ENCODE measurements around the gene RAD51B.

The RAD51B gene

GRCh38 chr14:68580096-68580645, 760.6 kb downstream of the RAD51B start:
- TF ChIP-seq CTCF (IDR thresholded peaks at IDR 0.05; ENCODE audit: low read depth, low read length): no peak
- DNase-seq (ENCODE audit: low read depth, low spot score): no peak
- in situ Hi-C loops (cut with HindIII; ENCODE audit: low sequenced_read_pairs): no loop called here
- H3K4me3 ChIP-seq (ENCODE audit: low read depth, low read length): no peak overlapping the region

- in situ Hi-C loops (cut with HindIII; ENCODE audit: low sequenced_read_pairs): no loop called here
- no peak for DNase-seq (ENCODE audit: low read depth, low spot score)
- no peak for TF ChIP-seq CTCF (IDR thresholded peaks at IDR 0.05; ENCODE audit: low read depth, low read length)
- no peak overlapping the region for H3K4me3 ChIP-seq (ENCODE audit: low read depth, low read length)
These were observed 761.1 kb downstream of the RAD51B start for GRCh38 chr14:68580671-68581070.

- H3K4me3 ChIP-seq (ENCODE audit: low read depth, low read length): no peak overlapping the region
- in situ Hi-C loops (cut with HindIII; ENCODE audit: low sequenced_read_pairs): no loop called here
- no peak for TF ChIP-seq CTCF (IDR thresholded peaks at IDR 0.05; ENCODE audit: low read depth, low read length)
- no peak for DNase-seq (ENCODE audit: low read depth, low spot score)
These were observed 764.1 kb downstream of the RAD51B start for GRCh38 chr14:68583548-68584280.

DNA sequence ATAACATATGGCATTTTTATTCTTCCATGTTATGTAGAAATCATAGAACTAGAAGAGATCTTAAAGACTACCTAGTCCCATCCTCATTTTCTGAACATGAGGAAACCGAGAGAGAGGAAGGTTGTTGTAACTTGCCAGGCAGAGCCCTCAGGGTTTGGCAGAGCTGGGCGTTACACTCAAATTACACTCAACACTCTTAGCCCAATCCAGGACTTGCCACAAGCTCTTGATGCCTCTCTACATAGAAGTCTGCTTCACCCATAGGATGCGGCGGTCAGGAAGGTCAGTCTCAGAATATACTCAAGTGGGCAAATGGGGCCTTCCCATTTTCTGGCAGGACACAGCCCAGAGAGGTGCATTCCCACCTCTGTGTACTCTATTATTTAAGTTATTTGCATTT, 765.2 kb downstream of the RAD51B start:
- DNase-seq (ENCODE audit: low read depth, low spot score): no peak
- TF ChIP-seq CTCF (IDR thresholded peaks at IDR 0.05; ENCODE audit: low read depth, low read length): no peak
- no peak overlapping the region for H3K4me3 ChIP-seq (ENCODE audit: low read depth, low read length)
- in situ Hi-C loops (cut with HindIII; ENCODE audit: low sequenced_read_pairs): no loop called here

GRCh38 chr14:68585690-68586089, 766.1 kb downstream of the RAD51B start:
- no peak for TF ChIP-seq CTCF (IDR thresholded peaks at IDR 0.05; ENCODE audit: low read depth, low read length)
- H3K4me3 ChIP-seq (ENCODE audit: low read depth, low read length): no peak overlapping the region
- in situ Hi-C loops (cut with HindIII; ENCODE audit: low sequenced_read_pairs): no loop called here
- peak; percentile 56 for DNase-seq (ENCODE audit: low read depth, low spot score)

GRCh38 chr14:68586896-68587751, 767.5 kb downstream of the RAD51B start:
- no peak for TF ChIP-seq CTCF (IDR thresholded peaks at IDR 0.05; ENCODE audit: low read depth, low read length)
- in situ Hi-C loops (cut with HindIII; ENCODE audit: low sequenced_read_pairs): no loop called here
- H3K4me3 ChIP-seq (ENCODE audit: low read depth, low read length): no peak overlapping the region
- no peak for DNase-seq (ENCODE audit: low read depth, low spot score)
